GM15510 (cell line): Measurements from ENCODE around the gene EGFL7.

Experiments
- POLR2A ChIP-seq: IDR thresholded peaks from 3 replicates; pipeline ENCODE4 v1.6.1; 2011; ENCODE audit warnings: borderline replicate concordance; ENCODE audit not compliant: insufficient read length; ENCODE audit errors: extremely low read depth

EGFL7 gene

GRCh38 chr9:136700959-136701667 lies 38.4 kb downstream of the EGFL7 start:
- no peak for TF ChIP-seq POLR2A

DNA sequence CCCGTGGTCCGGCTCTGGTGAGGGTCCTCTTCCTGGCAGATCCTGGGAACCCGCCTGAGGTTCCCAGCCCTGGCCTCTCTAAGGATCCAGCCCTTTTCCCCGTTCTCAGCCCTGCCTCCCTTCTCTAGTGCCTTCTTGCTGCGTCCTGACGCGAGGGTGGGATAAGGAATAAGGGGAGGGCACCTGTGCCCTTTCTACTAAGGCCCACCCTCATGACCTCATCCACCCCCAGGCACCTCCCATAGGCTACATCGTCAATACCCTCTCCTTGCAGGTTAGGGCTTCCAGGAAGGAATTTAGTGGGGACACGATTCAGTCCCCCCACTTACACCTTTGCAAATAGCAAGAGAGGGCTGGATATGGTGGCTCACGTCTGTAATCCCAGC lies 38.9 kb downstream of the EGFL7 start:
- TF ChIP-seq POLR2A, result no peak

DNA sequence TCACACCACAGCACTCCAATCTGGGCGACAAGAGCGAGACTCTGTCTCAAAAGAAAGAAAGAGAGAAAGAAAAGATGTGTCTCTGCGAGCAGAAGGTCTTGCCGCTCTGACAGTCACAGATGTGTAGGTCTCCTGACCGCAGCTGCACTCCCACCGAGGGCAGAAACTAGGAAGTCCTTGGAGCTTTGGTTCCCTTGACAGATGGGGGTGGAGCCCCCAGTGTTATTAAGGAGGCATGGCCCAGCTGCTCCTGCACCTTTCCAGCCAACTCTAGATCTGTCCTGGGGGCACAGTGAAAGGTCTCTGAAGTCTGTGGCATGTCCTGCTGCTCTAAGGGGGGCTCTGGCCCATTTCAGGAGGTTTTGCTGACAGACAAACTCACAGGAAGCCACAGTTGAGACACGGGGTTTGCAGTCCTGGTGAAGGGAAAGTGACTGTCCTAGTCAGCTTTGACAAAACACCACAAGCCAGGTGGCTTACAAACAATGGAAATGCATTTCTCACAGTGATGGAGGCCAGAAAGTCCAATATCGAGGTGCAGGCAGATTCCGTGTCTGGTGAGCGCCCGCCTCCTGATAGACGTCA lies 40.7 kb downstream of the EGFL7 start:
- no peak for TF ChIP-seq POLR2A

DNA sequence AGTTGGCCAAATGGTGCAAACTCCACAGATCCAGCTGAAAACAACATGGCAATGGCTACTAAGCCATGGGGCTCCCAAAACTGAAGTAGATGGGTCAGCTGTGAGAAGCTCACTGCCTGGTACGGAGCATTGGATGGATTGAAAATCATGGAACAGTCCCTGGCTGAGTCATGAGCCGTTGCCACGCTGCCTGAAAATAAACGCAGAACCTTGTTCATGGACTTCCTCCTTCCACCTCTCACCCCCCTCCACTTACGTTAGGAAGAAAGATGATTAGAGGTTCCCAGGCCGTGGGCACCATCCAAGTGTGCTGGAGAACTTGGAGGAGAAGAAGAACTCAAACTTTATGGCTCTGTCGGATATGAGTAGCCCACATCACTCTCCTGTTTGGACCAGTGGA lies 42.8 kb downstream of the EGFL7 start:
- no peak for TF ChIP-seq POLR2A

DNA sequence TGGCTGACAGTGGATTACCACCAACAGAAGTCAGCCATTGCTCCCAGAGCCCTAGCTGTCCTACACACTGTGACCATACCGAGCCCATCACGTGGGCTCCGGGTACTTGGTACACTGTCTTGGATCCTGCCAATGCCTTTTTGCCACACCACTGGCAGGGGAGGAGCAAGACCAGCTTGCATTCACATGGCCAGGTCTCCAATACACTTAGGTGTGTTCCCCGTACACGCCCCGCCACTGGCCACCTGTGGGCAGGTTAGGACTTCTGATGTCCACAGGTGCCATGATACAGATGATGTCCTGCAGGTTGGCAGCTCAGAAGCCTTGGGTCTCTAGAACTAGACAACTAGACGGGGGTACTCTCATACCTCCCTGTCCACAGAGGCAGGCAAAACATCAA lies 44.3 kb downstream of the EGFL7 start:
- TF ChIP-seq POLR2A, result no peak

DNA sequence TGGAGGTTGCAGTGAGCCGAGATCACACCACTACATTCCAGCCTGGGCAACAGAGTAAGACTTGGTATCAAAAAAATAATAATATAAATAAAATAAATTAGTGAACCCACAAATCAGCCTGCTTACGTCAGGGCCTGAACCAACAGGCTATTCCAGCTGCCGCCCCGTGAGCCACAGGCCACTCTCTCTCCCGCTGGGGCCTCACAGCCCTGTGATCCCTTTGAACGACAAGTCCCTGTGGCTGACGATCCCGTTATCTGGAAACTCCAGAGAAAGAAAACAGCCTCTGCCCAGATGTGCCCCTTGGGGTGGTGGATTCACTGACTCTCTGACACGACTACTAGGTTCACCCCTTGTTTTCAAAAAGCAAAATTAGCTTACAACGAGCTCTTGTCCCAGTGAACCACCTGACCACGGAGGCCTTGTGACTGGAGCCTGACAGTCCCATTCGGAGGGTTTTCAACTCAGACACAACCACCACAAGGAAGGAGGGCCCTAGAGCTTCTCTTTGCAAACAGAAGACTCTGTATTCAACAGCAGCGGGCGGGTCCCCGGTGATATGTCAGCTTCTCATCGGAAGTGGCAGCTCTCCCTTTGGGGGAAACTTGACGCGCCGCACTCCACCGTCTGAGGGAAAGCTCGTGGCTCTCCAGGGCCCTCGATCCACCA lies 45.3 kb downstream of the EGFL7 start:
- no peak for TF ChIP-seq POLR2A

- TF ChIP-seq POLR2A, result no peak
Measured at GRCh38 chr9:136709454-136710109, 46.9 kb downstream of the EGFL7 start.

- TF ChIP-seq POLR2A, result no peak
Measured at GRCh38 chr9:136710543-136710942, 47.8 kb downstream of the EGFL7 start.

- no peak for TF ChIP-seq POLR2A
Measured at GRCh38 chr9:136711751-136712689, 49.3 kb downstream of the EGFL7 start, which contains the start of gene DIPK1B. Gene DIPK1B (plus strand): TSS chr9:136712572. CDS start chr9:136712666, 94 bp downstream.

GRCh38 chr9:136712690-136713544 lies 50.2 kb downstream of the EGFL7 start:
- no peak for TF ChIP-seq POLR2A

GRCh38 chr9:136713550-136713949 lies 50.8 kb downstream of the EGFL7 start:
- TF ChIP-seq POLR2A, result no peak

- TF ChIP-seq POLR2A, result no peak
Measured at GRCh38 chr9:136714096-136714892, 51.6 kb downstream of the EGFL7 start.

- no peak for TF ChIP-seq POLR2A
Measured at GRCh38 chr9:136714893-136715274, 52.2 kb downstream of the EGFL7 start.
